GDM1 (cell line): Measurements from ENCODE around the gene HSD17B7.
A peak's percentile ranks its signal among the peaks of the same experiment; 100 is the strongest.
"Not testable (repeated sequence)": the region's sequence is repeated elsewhere in the genome, so short reads cannot be mapped to it uniquely, and the experiment has no call there.

Experiments
- DNase-seq: peaks from one replicate; lab custom pipeline; 2025; lab: John Stamatoyannopoulos, UW

The HSD17B7 gene, protein sequence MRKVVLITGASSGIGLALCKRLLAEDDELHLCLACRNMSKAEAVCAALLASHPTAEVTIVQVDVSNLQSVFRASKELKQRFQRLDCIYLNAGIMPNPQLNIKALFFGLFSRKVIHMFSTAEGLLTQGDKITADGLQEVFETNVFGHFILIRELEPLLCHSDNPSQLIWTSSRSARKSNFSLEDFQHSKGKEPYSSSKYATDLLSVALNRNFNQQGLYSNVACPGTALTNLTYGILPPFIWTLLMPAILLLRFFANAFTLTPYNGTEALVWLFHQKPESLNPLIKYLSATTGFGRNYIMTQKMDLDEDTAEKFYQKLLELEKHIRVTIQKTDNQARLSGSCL

DNA sequence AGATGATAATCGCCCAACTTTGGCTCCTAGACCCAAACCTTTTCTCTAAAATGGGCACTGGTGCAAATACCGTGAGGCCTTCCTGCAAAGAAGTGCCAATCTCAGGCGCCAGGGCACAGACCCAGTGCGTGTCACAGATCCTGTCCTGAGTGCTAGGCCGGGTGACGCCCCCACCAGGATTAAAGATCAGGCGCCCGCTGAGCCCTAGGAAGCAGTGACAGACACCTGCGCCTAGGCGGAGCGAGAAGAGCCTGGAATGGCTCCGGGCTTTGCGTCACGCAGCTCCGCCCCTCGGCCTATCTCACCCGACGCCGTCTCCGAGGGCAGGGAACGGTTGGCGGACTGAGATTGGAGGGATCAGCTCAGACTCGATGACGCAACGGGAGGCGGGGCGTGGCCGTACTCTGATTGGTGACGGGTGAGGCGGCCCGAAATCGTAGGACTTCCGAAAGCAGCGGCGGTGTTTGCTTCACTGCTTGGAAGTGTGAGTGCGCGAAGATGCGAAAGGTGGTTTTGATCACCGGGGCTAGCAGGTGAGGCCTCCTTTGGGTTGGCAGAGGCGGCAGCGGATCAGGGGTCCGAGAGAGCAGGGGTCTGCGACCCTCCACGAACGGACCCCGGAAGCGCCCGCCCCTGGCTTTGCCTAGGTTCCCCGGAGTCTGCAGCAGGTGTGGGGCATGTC, at the start of gene HSD17B7:
Gene HSD17B7 (plus strand): TSS at position 400 of the 682 bp plus-strand sequence. CDS start 99 bp downstream, at position 499.
- peak; percentile 32 for DNase-seq

DNA sequence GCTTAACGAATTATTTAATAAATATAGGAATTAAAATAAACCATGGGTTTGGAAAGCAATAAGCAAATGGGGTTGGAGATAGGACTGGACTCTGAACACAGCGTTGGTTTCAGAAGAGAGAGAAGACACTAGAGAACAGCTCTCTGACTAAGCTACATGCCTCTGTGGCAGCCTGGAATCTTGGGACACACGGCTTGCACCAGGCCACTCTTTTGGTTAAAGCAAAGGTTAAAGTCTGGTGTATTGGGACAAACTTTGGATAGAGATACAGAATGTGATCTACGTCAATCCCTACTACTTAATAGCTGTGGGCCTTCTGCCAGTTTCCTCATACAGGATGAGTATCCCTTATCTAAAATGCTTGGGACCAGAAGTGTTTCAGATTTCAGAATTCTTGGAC, 49.7 kb upstream of the HSD17B7 start:
- DNase-seq, result no peak

DNA sequence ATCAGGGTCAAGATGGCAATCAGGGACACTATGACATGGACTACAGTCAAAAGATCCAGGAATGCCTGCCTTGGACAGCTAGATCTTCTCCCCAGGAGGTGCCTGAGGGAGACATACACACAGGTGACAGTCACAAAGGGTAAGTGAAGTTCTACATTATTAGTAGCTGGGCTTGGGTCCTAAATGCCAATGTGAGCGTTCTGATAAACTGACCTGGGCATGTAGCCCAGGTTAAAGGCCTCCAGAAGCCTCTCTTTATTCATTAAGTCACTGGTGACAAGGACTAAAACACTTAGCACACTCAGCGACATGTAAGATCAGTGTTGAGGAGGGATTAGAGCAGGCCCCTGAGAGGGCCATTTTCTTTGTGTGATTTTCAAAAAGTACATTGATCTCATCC, 48.9 kb upstream of the HSD17B7 start:
- no peak for DNase-seq

DNA sequence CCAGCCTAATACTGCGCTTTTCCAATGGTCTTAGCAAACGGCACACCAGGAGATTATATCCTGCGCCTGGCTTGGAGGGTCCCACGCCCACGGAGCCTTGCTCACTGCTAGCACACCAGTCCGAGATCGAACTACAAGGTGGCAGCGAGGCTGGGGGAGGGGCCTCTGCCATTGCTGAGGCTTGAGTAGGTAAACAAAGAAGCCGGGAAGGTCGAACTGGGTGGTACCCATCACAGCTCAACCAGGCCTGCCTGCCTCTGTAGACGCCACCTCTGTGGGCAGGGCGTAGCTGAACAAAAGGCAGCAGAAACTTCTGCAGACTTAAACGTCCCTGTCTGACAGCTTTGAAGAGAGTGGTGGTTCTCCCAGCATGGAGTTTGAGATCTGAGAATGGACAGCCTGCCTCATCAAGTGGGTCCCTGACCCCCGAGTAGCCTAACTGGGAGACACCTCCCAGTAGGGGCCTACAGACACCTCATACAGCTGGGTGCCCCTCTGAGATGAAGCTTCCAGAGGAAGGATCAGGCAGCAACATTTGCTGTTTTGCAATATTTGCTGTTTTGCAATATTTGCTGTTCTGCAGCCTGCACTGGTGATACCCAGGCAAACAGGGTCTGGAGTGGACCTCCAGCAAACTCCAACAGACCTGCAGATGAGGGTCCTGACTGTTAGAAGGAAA, 44.1 kb upstream of the HSD17B7 start:
- DNase-seq, result not testable (repeated sequence)

DNA sequence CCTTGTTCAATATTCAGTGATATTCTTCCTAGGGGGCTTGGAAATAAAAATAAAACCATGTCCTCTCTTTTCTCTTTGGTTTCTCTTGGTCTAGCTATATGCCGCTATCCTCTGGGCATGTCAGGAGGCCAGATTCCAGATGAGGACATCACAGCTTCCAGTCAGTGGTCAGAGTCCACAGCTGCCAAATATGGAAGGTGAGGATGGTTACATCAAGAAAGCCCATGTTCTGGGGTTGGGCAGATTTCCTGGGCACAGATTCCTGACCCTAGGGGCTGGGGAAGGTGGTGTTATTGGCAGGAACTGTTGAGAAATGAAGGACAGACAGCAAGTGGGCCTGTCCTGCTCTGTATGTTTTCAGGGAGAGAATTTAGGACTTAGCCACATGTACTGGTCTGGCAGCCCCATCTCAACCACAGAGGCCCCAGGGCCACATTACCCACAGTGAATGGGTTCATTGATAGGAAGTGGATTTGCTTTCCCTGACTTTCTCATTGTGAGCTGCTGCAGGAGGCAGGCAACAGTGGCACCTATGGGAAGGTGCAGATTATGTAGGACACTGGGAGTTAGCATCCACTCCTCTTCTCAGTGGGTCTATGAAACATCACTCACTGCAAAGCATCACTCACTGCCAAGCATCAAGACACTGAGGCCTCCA, 37.4 kb upstream of the HSD17B7 start:
- DNase-seq, result no peak

DNA sequence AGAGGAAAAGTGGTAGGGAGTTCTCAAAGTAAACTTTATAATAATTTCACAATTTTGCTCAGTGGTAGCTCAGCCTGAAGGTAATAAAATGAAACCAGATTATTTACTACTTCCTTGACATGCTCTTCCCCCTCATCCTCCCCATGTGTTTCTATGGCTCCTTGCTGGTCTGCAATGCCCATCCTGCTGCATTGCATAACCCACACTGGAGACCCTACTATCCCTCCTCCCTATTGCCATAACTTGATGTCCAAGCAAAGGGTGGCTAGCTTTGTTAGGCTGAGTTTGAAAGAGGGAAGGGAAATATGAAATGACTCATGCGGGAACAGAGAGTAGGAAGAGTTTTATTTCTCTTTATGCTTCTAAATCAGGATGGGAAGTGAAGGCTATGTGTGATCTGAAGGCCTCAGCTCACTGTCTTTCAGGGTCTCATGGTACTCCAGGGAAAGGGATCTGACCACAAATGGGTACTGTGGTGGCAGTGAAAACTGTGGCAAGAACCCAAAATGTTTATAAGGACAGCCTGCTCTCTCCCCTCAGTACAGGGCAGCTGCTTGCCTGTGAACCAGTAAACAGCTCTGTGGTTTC, 36.4 kb upstream of the HSD17B7 start:
- DNase-seq, result no peak

DNA sequence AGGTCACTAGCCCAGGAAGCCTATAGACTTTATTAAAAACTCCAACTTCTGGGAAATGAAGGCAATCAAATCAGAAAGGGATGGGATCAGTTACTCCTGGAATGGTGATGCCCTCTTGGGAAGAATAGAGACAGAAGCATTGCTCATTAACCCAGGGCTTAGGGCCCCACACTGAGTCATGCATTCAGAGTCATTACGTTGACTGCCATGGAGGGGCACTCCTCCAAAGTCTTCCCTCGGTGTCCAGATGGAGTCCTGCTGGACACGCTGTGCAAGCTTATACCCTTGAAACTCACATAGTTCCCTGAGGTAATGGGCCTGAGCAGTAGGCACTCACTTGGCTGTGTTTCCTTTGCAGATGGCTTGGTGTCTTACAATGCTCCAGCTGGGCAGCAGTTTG, 35.2 kb upstream of the HSD17B7 start:
- no peak for DNase-seq

DNA sequence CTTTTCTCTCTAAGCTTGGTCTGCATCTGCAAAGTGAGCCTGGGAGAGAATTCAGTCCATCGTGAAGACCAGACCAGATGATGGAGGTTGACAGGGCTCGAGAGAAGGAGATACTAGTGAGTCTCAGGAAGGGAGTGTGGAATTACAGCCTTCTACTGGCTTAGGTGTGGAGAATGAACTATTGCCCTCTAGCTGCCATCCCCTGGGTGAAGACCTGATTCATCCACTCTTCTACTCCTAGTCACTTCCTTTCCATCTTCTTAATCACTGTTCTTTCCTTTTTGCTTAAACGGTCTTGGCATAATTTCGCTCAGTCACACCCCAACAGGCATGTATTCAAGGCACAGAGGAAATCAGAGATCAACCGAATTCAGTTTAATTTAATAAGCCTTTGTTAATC, 34.0 kb upstream of the HSD17B7 start:
- no peak for DNase-seq

DNA sequence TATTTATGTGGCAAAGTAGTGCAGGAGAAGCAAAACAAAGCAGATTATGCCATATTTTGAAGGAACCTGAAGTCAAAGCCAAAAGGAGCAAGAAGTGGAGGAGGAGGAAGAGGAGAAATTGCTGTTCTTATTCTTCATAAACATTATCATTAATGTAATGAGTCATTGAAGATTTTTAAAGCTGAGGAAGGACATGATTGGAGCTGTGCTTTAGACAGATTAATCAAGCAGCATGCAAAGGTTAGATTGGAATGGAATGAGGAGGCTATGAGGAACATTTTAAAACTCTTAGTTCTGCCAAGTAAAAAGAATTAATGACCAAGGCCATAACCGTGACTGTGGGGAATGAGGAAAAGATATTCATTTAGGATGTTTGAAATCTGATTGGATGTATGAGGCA, 33.0 kb upstream of the HSD17B7 start:
- DNase-seq, result no peak

DNA sequence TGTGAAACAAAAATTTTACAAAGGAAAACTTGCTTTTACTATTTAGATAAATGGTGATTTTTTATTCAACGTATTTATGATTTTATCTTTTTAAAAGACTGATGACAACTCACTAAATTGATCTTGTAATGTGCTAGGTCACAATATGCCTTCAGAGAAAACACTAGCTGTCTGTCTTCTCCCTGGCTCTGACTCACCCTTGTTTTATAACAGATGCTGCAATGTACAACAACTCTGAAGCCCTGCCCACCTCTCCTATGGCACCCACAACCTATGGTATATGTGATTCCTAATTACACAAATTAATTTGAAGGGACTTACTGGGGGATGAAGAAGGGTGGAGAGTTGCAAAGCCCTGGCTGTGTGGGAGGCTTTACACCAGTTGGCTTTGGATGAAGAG, 24.7 kb upstream of the HSD17B7 start:
- DNase-seq, result no peak

DNA sequence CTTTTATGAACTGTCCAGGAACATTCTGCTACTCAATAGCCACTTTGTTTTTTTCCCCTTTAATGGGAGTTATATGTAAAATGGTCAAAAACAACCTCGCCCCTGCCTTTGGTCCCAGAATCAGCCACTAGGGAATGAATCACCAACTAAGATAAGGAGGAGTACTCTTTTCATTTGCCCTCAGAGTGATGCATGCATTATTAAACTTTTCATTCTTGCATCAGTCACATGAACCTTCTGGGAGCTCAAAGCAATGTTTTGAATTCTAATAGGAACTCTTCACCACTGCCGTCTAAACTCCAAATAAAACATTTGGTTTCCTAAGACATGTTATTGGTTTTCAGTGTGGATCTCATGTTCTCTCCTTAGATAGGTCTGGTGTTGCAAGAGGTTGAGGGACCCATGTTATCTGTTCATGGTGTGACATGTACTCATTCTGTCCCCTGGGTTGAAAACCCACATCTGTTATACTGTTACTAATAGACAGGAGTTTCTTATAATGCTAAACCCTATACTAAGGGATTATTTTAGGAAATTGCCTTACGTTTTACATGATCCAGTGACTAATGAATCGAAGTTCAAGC, 17.8 kb upstream of the HSD17B7 start:
- no peak for DNase-seq

DNA sequence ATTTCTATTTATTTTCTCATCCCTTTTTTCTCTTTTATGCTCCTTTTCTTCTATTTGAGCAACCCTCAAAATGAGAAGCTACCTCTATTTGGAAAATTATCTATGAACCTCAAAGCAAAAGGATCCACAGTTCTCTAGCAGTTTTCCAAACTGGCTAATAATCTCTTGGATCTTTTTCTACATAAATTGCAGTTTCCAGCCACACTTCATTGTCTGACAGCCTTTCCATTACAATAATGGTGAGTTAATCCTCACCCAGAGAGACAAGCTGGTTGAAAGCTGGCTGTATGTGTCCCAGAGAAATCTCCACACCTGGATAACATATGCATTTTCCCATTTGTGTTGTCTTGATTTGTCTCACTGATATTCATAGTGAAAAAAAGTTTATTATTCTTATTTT, 16.5 kb upstream of the HSD17B7 start:
- DNase-seq, result no peak

DNA sequence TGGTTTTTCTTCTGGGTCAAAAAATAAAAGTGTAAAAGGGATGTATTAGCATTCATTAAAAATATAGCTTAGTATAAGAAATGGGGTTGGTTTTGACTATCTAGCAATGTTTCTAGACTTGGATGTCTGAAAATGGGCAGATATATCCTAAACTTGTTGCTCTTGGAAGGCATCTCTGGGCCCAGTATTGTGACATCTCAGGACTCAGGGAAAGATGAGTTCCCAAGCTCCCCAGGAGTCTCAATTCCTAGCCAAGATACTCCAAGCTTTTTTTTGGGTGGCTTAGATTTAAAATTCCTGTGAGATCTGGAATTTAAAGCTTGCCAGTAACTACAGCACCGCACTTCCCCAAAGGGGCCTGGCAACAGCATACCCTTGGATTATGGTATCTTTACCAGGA, 11.5 kb upstream of the HSD17B7 start:
- no peak for DNase-seq

DNA sequence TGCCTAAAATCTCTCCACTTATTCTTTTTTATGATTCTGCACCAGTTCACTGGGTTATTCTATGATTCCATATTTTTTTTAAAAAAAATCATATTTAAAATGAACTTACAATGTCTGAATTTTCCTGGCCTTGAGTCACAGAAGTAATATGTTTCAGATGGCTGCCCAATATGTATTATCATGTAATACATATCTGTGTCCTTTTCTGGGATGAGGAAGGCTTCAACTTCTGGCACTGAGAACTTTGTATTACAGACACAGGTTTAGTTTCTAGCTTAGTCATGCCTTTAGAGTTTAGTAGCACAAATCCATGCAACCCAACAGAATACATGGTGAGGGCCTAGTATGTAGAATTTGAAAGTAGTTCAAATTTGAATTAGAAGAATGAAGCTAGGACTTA, 7.8 kb upstream of the HSD17B7 start:
- DNase-seq, result no peak

DNA sequence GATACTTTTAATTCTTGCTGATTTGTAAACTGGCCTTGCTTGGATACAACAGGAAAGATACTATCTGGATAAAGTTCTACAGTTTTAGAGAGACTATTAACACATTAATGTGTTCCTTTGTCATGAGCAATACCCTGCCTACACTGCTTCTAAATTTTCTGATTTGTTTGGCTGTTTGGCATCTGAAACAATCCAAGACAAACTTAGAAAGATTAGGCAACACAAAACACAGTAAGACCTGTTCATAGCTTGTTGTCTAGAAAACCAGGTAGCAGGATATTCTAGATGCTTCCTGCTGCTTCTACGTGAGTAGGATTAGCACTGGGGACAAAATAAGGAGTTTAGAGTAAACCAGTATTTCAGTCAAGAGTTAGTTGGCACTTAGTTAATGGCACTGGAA, 5.6 kb upstream of the HSD17B7 start:
- DNase-seq, result not testable (repeated sequence)

DNA sequence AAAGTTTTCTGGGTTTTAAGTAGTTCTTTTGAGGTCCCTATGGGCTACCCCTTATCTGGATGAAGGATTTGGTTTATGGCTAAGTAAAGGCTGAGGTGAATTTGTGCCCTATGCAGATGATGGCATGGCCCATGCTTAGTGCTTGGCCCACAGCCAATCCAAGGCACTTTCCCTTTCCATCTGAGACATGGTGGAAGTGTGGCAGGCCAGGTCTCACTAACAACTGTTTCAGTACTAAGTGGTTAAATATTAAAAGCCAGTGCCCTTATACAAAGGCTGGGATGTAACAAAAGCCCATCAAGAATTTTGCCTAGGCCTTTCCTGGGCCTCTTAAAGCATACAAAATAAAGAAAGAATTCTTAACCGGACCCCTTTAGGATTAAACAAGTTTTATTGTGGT, 1.7 kb upstream of the HSD17B7 start:
- DNase-seq, result not testable (repeated sequence)

DNA sequence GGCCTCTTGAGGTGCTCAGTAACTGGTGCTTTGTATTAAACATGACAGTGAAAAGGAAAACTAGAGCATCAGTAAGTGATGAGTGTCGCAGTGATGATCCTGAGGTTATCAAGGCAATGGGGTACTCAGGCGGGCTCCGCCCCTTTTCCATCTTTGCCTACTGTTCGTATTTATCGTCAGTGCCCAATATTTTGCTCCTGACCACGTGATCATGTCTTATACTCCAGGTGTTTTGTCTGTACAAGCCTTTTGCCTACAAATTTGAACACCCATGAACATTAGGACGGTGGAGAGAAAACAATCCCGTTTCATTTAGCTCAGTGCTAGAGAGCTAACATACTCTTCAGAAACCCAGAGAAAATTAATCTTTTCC, 469 bp downstream of the HSD17B7 start:
- not testable (repeated sequence) for DNase-seq

DNA sequence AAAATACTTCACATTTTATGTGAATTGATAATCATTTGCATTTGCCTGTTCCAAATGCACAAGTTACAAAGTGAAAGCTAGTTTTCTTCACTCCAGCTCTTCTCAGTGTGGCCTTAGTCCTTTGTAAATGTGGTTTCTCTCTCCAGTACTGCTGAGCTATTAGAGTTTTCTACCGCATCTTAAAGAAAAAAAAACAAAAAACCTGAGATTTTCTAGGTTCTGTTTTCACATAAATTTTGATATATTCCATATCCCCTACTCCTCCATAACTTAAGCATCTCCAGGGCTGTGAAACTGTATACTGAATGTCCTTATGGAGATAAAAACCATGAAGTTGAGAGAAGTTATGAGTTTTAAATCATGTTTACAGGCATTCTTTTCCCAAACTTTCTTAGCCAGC, 3.8 kb downstream of the HSD17B7 start:
- not testable (repeated sequence) for DNase-seq

DNA sequence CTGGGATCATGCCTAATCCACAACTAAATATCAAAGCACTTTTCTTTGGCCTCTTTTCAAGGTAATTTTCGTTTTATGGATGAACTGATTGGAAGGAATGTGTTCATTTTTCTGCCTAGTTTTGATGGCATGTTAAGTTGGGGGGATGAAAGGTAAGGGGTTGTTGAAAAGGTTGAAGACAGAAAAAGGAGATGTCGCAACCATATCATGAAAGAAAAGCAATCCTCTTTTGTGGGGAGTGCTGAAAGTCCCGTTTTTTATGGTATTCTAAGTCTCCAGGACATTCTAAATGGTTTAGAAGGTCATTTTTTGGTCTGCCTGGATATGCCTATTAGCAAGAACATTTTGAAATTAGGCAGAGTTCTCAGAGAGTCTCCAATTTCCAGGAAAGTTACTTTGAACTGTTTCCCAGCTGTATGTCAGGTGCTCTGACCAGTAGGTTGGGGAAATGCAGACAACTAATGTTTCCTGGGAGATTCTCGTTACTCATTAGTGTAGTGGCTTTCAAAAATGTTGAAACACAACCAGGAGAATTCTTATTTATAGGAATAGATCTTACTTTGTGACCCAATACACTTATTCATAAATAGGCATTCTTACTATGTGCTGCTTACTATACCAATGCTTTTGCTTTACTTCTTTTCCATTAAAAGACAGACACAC, 6.2 kb downstream of the HSD17B7 start:
- not testable (repeated sequence) for DNase-seq

DNA sequence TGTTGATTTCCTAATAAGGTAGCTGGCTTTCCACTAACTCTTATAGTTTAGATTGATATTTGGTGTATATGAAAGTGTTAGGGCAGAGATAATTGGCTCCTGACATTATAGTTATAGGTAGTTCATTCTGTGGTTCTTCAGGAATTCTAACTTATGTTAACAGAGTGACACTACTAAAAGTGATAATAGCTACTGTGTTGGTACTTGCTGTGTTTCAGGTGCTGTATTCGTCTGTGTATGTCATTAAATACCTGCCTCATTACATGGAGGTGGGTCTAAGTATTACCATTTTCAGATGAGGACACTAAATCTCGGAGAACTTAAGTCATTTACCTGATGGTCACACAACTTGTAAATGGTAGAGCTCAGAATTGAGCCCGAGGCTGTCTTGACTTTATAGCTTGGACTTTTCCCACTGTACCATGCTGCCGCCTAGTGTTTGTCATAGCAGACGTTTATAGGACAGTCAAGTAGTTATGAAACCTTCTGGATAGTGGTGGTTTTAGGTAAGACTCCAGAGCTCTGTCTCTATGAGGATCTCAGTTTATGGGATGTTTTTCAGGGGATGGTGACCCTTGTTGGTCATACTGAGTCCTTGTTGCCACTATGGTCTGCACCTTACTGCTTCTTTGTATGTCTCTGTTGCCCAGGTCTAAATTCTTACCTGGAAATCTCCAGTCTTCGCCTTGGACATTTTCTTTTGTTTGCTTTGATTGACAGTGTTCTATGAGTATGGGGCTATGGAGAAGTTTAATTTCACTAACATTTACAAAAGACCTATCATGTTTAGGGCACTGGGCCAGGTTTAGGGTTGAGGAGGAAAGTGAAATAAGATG, 9.7 kb downstream of the HSD17B7 start:
- not testable (repeated sequence) for DNase-seq
